SK-N-SH treated with all-trans-retinoic acid at 6 μM for 48 hours (cell line): Measurements from ENCODE around the gene PIEZO1.

Source experiments
- ARNTL ChIP-seq: fragments of 450-650 bp; formaldehyde crosslinking; IDR thresholded peaks from 2 replicates; pipeline ENCODE4 v1.5.0; 2020; ENCODE audit warnings: low read depth, mild to moderate bottlenecking, moderate library complexity, borderline replicate concordance
- ESRRG ChIP-seq: fragments of 250-450 bp; sonication (Bioruptor Pico); IDR thresholded peaks from 2 replicates; pipeline ENCODE4 v1.6.1; 2021; ENCODE audit warnings: mild to moderate bottlenecking

DNA sequence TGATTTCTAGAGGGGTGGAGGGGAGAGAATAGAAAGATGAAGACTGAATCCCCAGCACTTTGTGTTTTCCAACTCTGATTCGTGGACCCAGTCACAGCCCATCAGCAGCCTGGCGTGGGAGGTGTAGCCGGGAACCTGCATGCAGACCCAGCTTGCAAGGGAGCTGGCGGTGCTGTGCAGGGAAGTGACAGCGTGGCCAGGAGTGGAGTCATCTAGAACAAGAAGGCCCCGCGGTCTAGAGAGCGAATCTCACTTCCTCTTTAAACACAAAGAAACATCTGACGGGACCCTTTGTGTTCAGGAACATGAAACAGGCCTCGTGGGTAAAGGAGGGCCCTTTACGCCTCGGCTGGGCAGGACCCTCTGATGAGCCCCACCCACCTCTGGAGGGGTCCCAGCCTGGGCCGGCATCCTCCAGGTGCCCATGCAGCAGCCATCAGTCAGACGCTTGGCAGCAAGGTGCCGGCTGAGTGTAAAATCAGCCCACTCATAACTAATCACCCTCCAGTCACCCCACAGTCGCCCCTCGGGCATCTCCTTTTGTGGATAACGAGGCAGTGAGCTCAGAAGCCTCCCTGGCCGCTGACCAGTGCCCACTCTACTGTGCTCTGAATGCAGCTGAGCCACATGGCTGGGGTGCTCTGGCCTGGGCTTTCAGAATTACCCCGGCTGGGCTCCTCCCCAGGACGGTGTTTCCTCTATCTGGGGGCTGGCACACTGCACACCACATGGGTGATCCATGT, 103.1 kb downstream of the PIEZO1 start:
- no peak for TF ChIP-seq ARNTL
- no peak for TF ChIP-seq ESRRG (CRISPR knock-in tag)
